GM10248 (cell line): ENCODE data around the gene KIF16B.

Experiments used
- CTCF ChIA-PET: fragments of 300-600 bp; sonication (Branson Sonifier 250); formaldehyde crosslinking; extraction: SDS; loops from one replicate; lab custom pipeline; 2021; ENCODE audit warnings: antibody characterized with exemption; lab: Yijun Ruan, JAX
- POLR2A ChIA-PET: fragments of 350-650 bp; sonication (Branson Sonifier 250); formaldehyde crosslinking; extraction: SDS; loops from one replicate; lab custom pipeline; 2020; ENCODE audit warnings: antibody characterized with exemption; lab: Yijun Ruan, JAX
- DNase-seq: peaks from one replicate; pipeline ENCODE4 v3.0.0; 2012; ENCODE audit errors: extremely low spot score
- CTCF ChIP-seq: IDR thresholded peaks from 2 replicates; pipeline ENCODE4 v1.5.1; 2012; ENCODE audit warnings: mild to moderate bottlenecking, low read depth; ENCODE audit errors: extremely low read depth, missing control alignments, control extremely low read depth

Gene KIF16B

DNA sequence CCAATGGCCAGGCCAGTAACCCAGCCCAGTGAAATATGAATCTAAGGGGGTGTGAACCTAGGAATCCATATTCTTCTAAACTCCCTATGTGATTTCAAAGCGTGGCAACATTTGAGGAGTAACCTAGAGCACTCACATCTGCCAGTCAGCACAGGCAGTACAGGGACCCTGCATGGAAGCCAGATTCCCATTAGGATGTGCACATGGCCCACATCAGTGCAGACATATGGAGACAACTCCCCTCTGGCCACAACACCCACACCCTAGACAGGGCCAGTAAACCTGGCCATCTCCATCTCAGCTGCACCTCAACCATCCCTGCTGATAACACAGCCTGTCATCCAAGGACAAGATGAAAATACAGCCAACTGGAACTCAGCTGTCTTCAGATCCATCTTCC lies 56.5 kb downstream of the KIF16B start:
- DNase-seq, result no peak
- ChIA-PET CTCF (interaction anchor here (1.0 to 5.5 kb wide), 3 partner anchors 13 to 287 kb away, joined by 3 to 44 read pairs (median 5); no protein-coding TSS in a partner anchor), POLR2A (no interaction called here)
- TF ChIP-seq CTCF, result no peak

GRCh38 chr20:16515046-16515445 lies 58.2 kb downstream of the KIF16B start:
- CTCF ChIA-PET, result interaction anchor here (1.6 kb wide), 1 partner anchor 246 kb away, joined by 4 read pairs; no protein-coding TSS in a partner anchor
- DNase-seq, result no peak
- no peak for TF ChIP-seq CTCF
- POLR2A ChIA-PET, result no interaction called here

- POLR2A ChIA-PET, result no interaction called here
- no peak for TF ChIP-seq CTCF
- no peak for DNase-seq
- CTCF ChIA-PET, result interaction anchor here (1.6 kb wide), 1 partner anchor 247 kb away, joined by 4 read pairs; no protein-coding TSS in a partner anchor
Observed at GRCh38 chr20:16514140-16514539, 59.1 kb downstream of the KIF16B start.

DNA sequence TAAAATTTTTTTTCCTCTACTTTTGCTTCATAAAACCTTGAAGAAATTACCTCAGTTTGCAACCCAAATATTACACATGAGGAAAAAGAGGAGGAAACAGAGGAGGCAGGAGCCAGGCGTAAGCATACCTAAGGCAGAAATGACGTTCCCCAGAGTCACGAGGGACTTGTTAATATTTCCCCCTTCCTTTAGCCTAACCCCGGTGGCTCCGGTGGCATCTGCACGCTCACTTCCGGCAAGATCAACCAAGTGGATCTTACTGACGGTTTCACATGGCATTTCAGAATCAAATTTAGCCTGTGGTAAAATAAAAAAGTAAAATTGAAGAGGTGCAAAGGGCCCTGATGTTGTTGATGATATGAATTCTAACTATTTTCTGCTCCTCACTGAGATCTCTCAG lies 67.4 kb downstream of the KIF16B start:
- no peak for TF ChIP-seq CTCF
- POLR2A ChIA-PET, result no interaction called here
- no peak for DNase-seq
- CTCF ChIA-PET, result no interaction called here

GRCh38 chr20:16501301-16501700 lies 71.9 kb downstream of the KIF16B start:
- DNase-seq, result no peak
- TF ChIP-seq CTCF, result no peak
- POLR2A ChIA-PET, result no interaction called here
- CTCF ChIA-PET, result no interaction called here

- CTCF ChIA-PET, result no interaction called here
- DNase-seq, result no peak
- POLR2A ChIA-PET, result no interaction called here
- no peak for TF ChIP-seq CTCF
Observed at GRCh38 chr20:16500197-16500596, 73.1 kb downstream of the KIF16B start.
